Mucosa of descending colon (tissue), 3 donors: Measurements from ENCODE around the gene GINS1. TPM values are rescaled to one million over a fixed set of nuclear protein-coding genes. Genes with fewer than 3 reads are reported as not detected.

Source experiments
- ATAC-seq: fragments of 200-7000 bp; cut with Tn5 transposase; one replicate; pipeline ENCODE4 v1.9.1; 2020; ENCODE audit warnings: mild to moderate bottlenecking, moderate library complexity
- DNase-seq, 3 donors: peaks; one replicate each; pipeline ENCODE4 v3.0.0-alpha.2; 2020
- H3K36me3 ChIP-seq: fragments of 200-600 bp; one replicate; pipeline ENCODE4 v1.8.0; 2021; ENCODE audit warnings: low read depth, mild to moderate bottlenecking
- H3K4me1 ChIP-seq: fragments of 200-600 bp; one replicate; pipeline ENCODE4 v1.8.0; 2021; ENCODE audit warnings: low read depth, mild to moderate bottlenecking
- H3K4me3 ChIP-seq: fragments of 200-600 bp; one replicate; pipeline ENCODE4 v1.8.0; 2021; ENCODE audit warnings: mild to moderate bottlenecking
- H3K9me3 ChIP-seq: fragments of 200-600 bp; one replicate; pipeline ENCODE4 v1.8.0; 2021; ENCODE audit warnings: mild to moderate bottlenecking
- CTCF ChIP-seq: fragments of 200-600 bp; IDR thresholded peaks from one replicate; pipeline ENCODE4 v1.8.0; 2022; ENCODE audit warnings: antibody characterized with exemption, mild to moderate bottlenecking
- intact Hi-C, 2 donors: fragments of 100-400 bp; cut with DNase I in 1 of 2; cut with micrococcal nuclease in 1 of 2; formaldehyde crosslinking; loops; one replicate each; pipeline versions ENCODE4 v1.11.0 to v1.11.1; 2022; cut with DNase I, micrococcal nuclease
- total RNA-seq, 3 donors: library from RNA; stranded (reverse); fragmentation: NEBNext Ultra II Directional in 2 of 3; extraction: Animal tissue kit (Norgen Biotek cat#: 25700) in 2 of 3; gene quantifications; one replicate each; pipeline versions ENCODE4 v1.2.1 to v1.2.4, GENCODE V29; 2021 to 2023
- donor health status: DM: no; HTN: no; CAD: no; lungs with moderate emphysema.
- donor health status: DM: no; HTN: no; CAD: no.
- donor health status: DM: no; HTN: yes; CAD: no.

Gene GINS1
- total RNA-seq, 3 donors from 2014 or later, result 1.8 to 8.6 (median 1.9) TPM

GRCh38 chr20:25382704-25383370, 24.6 kb upstream of the GINS1 start:
- no peaks in the 10 kb centered on the region for H3K9me3 ChIP-seq
- H3K4me1 ChIP-seq, result peaks cover 3% of the 10 kb centered on the region
- no peaks in the 10 kb centered on the region for H3K36me3 ChIP-seq
- intact Hi-C loops, result no loop called here
- H3K4me3 ChIP-seq, result no peak overlapping the region
- TF ChIP-seq CTCF, result no peak
- no peak for DNase-seq
- no peak for ATAC-seq

GRCh38 chr20:25389401-25389857, 18.0 kb upstream of the GINS1 start:
- ATAC-seq, result peak; percentile 1
- DNase-seq, result peak in 1 of 3 donors; percentile 29
- H3K36me3 ChIP-seq, result no peaks in the 10 kb centered on the region
- peaks cover 3% of the 10 kb centered on the region for H3K4me1 ChIP-seq
- intact Hi-C loops, result no loop called here
- H3K9me3 ChIP-seq, result no peaks in the 10 kb centered on the region
- TF ChIP-seq CTCF, result no peak
- H3K4me3 ChIP-seq, result peak overlapping the region; percentile 80

- DNase-seq, result peak; percentile 44 to 73 (median 70)
- intact Hi-C loops, result loop anchor here (10.0 kb wide), 2 partner anchors 85 to 395 kb away; partner anchors contain the start of gene APMAP (in 1 of the 2)
- H3K4me3 ChIP-seq, result peak overlapping the region; percentile 80
- H3K4me1 ChIP-seq, result no peaks in the 10 kb centered on the region
- H3K36me3 ChIP-seq, result no peaks in the 10 kb centered on the region
- TF ChIP-seq CTCF, result no peak
- peak; percentile 57 for ATAC-seq
- H3K9me3 ChIP-seq, result no peaks in the 10 kb centered on the region
These were observed 17.5 kb upstream of the GINS1 start for GRCh38 chr20:25389858-25390537.

GRCh38 chr20:25390538-25391528, 16.6 kb upstream of the GINS1 start, which contains the start of gene ABHD12:
ABHD12 (minus strand) TSS chr20:25390835; CDS start chr20:25390703, 132 bp downstream.
- TF ChIP-seq CTCF, result no peak
- DNase-seq, result peak; percentile 96 to 98 (median 98)

GRCh38 chr20:25394276-25394675, 13.2 kb upstream of the GINS1 start:
- intact Hi-C loops, result loop anchor here (10.0 kb wide), 2 partner anchors 89 to 399 kb away; partner anchors contain the start of gene APMAP (in 1 of the 2)
- DNase-seq (no peak), ATAC-seq (no peak)
- peaks cover 8% of the 10 kb centered on the region for H3K4me1 ChIP-seq
- H3K4me3 ChIP-seq, result no peak overlapping the region
- H3K9me3 ChIP-seq, result no peaks in the 10 kb centered on the region
- TF ChIP-seq CTCF, result no peak
- H3K36me3 ChIP-seq, result no peaks in the 10 kb centered on the region

More at GRCh38 chr20:25390538-25391528, 16.6 kb upstream of the GINS1 start, which contains the start of gene ABHD12:
- peak; percentile 97 for ATAC-seq
- intact Hi-C loops, result loop anchor here (10.0 kb wide), 2 partner anchors 86 to 396 kb away; partner anchors contain the start of gene APMAP (in 1 of the 2)
- Histone ChIP-seq H3K36me3 (no peaks in the 10 kb centered on the region), H3K9me3 (no peaks in the 10 kb centered on the region), H3K4me3 (peak within 1 kb of the TSS; percentile 80), H3K4me1 (no peaks in the 10 kb centered on the region)
